Neural cell (in vitro differentiated cells): ENCODE results near the gene TSPAN32.

Experiments
- TAF1 ChIP-seq: IDR thresholded peaks from 2 replicates; pipeline ENCODE4 v1.6.1; 2012; ENCODE audit warnings: low read depth
- TF ChIP-seq, protein P1 (sequence below): fragments of 450-650 bp; IDR thresholded peaks from 2 replicates; pipeline ENCODE4 v1.5.1; 2014; ENCODE audit warnings: antibody characterized with exemption, mild to moderate bottlenecking, moderate library complexity; ENCODE audit not compliant: poor library complexity, severe bottlenecking

DNA sequence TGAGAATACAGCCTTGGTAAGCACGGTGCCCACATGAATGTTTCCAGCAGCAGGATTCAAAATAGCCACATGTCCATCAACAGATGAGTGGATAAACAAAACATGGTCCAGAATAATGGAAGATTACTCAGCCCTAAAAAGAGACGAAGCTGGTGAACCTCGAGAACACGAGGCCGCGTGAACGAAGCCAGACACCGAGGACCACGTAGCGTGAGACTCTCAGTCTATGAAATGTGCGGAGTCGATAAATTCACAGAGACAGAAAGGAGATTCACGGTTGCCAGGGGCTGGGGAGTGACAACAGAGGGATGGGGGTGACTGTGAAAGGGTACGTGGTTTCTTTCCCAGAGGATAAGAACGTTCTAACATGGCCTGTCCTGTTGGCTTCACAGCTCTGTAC, 28.5 kb upstream of the TSPAN32 start:
- TF ChIP-seq, protein P1, sequence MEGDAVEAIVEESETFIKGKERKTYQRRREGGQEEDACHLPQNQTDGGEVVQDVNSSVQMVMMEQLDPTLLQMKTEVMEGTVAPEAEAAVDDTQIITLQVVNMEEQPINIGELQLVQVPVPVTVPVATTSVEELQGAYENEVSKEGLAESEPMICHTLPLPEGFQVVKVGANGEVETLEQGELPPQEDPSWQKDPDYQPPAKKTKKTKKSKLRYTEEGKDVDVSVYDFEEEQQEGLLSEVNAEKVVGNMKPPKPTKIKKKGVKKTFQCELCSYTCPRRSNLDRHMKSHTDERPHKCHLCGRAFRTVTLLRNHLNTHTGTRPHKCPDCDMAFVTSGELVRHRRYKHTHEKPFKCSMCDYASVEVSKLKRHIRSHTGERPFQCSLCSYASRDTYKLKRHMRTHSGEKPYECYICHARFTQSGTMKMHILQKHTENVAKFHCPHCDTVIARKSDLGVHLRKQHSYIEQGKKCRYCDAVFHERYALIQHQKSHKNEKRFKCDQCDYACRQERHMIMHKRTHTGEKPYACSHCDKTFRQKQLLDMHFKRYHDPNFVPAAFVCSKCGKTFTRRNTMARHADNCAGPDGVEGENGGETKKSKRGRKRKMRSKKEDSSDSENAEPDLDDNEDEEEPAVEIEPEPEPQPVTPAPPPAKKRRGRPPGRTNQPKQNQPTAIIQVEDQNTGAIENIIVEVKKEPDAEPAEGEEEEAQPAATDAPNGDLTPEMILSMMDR = no peak
- TF ChIP-seq TAF1 = no peak
